DMS153 treated with DMSO at 0.1 percent for 48 hours (cell line): ENCODE results near the gene NRG2.

Source experiments
- DNase-seq: peaks from one replicate; lab custom pipeline; 2025; ENCODE audit not compliant: unreplicated experiment; lab: John Stamatoyannopoulos, UW

Gene NRG2

GRCh38 chr5:139797856-139798510 lies 245.1 kb downstream of the NRG2 start:
- DNase-seq = no peak

- DNase-seq = no peak
These were observed 245.8 kb downstream of the NRG2 start for GRCh38 chr5:139797335-139797734.
